ENCODE data around the gene HGFAC.

HGFAC gene

DNA sequence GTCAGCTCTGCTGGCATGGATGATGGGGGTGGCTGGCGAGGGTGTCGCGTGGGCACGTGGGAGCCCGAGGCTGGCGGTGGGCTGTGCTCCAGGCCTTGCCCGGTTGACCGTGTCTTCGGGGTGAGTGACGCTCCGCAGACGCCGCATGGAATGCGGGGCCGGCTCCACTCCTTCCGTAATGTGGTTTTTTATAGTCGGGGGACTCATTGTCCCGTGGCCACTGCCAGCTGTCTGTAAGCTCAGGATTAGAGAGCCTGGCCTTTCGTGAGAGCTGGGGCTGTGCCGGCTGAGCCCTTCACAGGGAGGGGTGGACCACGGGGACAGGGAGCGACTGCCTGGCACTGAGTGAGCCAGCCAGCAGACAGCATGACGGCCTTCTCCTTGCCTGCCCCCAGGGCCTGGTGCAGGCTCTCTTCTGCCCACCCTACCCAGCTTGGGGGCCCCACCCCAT, 41.7 kb downstream of the HGFAC start:
- TF ChIP-seq, protein P1, sequence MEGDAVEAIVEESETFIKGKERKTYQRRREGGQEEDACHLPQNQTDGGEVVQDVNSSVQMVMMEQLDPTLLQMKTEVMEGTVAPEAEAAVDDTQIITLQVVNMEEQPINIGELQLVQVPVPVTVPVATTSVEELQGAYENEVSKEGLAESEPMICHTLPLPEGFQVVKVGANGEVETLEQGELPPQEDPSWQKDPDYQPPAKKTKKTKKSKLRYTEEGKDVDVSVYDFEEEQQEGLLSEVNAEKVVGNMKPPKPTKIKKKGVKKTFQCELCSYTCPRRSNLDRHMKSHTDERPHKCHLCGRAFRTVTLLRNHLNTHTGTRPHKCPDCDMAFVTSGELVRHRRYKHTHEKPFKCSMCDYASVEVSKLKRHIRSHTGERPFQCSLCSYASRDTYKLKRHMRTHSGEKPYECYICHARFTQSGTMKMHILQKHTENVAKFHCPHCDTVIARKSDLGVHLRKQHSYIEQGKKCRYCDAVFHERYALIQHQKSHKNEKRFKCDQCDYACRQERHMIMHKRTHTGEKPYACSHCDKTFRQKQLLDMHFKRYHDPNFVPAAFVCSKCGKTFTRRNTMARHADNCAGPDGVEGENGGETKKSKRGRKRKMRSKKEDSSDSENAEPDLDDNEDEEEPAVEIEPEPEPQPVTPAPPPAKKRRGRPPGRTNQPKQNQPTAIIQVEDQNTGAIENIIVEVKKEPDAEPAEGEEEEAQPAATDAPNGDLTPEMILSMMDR (IDR thresholded peaks at IDR 0.05): no peak
- H3K4me1 ChIP-seq (ENCODE audit: control insufficient read depth in 1 of 2, insufficient read depth in 1 of 2, low read depth in 1 of 2, low read length in 1 of 2): no peaks in the 10 kb centered on the region
- peaks cover 82% of the 10 kb centered on the region for H3K27me3 ChIP-seq
- no peaks in the 10 kb centered on the region for H3K36me3 ChIP-seq
- H3K4me3 ChIP-seq (ENCODE audit: low read depth in 1 of 2, low read length in 1 of 2): no peak overlapping the region
- no peaks in the 10 kb centered on the region for H3K9me3 ChIP-seq
- no peak overlapping the region for H3K27ac ChIP-seq

DNA sequence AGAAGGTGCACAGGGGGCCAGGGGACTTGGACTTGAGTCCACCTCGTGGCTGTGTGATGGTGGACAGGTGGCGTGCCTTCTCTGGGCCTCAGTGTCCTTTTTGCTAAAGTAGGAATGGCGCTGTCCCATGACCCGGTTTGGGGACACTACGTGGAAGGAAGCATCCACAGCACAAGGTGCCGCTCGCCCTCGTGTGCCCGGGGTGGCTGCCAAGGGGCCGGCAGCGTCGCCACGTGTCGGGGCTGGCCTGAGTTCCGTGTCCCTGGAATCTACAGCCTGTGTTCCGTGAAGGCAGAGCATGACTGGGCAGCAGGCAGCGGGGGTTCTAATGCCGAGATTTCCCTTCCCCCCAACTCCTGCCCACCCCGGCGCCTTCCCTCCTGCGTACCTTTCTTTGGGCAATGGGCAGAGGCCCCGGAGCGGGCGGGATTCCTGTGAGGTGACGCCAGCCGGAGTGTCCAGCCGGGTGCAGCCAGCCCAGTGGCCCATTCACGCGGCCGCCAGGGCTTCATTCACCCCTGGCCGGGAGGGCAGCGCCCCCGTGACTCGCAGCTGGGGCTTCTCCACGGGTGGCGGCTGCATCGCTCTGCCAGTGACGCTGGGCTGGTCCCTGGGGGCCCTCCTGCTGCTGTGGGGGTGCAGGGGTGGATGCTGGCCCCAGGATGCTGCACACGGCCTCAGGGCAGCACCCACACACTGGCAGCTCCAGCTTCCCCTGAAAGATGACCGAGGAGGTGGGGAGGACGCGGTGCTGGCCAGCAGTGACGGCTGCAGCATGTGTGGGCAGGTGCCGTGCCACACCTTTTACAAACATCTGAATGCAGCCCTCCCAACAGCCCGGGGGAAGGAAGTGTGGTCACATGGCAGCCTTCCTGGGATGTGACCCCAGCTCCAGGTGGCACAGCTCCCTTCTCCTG, 42.5 kb downstream of the HGFAC start:
- Histone ChIP-seq H3K27me3 (peaks cover 90% of the 10 kb centered on the region), H3K4me3 (ENCODE audit: low read depth in 1 of 2, low read length in 1 of 2) (no peak overlapping the region), H3K4me1 (ENCODE audit: control insufficient read depth in 1 of 2, insufficient read depth in 1 of 2, low read depth in 1 of 2, low read length in 1 of 2) (no peaks in the 10 kb centered on the region), H3K9me3 (no peaks in the 10 kb centered on the region), H3K27ac (no peak overlapping the region), H3K36me3 (no peaks in the 10 kb centered on the region)
- TF ChIP-seq, protein P1 (IDR thresholded peaks at IDR 0.05): no peak

DNA sequence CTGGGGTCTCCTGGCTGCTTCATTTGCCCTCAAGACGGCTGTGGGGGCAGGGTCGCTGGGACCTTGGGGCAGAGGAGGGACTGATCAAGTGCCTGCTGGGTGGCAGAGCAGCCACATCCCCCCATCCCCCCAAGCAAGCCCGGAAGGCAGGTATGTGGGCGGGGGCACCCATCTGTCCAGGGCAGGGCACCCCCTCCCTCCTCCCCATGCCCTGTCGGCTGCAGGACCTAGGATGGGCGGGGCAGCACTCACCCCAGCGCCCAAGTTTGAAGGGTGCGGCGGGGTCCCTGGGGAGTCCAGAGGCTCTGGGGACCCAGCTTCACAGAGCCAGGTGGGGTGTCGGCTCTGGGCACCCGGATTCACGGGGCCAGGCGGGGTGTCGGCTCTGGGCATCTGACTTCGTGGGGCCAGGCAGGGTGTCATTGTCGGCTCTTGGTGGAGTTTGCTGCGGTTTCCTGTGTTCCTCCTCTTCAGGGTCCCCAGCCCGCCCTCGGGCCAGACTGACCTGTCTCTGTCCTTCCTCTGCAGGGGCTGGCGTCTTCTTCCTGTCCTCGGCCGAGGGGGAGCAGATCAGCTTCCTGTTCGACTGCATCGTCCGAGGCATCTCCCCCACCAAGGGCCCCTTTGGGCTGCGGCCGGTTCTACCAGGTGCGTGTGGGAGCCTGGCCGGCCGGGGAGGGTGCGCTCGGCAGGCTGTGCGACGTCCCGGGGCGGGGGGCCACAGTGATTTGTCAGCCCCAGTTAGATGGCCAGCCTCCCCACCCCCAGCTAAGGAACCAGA, 43.4 kb downstream of the HGFAC start:
- H3K36me3 ChIP-seq: no peaks in the 10 kb centered on the region
- peaks cover 99% of the 10 kb centered on the region for H3K27me3 ChIP-seq
- no peak overlapping the region for H3K27ac ChIP-seq
- no peaks in the 10 kb centered on the region for H3K9me3 ChIP-seq
- H3K4me3 ChIP-seq (ENCODE audit: low read depth in 1 of 2, low read length in 1 of 2): no peak overlapping the region
- TF ChIP-seq, protein P1 (IDR thresholded peaks at IDR 0.05): no peak
- no peaks in the 10 kb centered on the region for H3K4me1 ChIP-seq (ENCODE audit: control insufficient read depth in 1 of 2, insufficient read depth in 1 of 2, low read depth in 1 of 2, low read length in 1 of 2)

DNA sequence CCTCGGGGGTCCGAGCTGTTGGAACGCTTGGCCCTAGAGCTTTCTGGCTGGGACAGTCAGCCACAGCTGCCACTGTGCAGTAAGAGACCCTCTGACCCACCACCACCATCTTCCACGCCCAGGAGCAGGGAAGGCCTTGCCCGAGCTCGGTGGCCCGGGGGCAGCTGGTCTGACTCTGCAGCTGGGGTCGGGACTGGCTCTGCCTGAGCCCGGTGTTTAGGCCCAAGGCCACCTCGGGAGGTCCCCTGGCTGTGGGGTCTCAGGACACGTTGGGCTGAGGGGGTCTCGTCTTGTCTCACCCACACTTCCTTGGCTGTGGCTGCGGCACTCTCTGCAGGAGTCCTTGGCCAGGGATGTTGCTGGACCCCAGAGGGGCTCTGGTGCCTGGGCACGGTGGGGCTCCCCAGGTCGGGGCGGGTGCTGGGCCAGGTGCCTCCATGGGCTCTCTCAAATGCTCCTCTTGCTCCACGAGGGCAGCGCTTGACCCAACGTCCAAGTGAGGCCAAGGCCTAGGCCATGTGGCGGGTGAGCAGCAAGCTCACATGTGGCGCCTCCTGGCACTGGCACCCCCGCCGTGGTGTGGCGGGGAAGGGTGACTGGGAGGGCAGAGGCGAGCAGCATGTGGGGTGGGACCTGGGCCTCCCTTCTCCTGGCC, 44.2 kb downstream of the HGFAC start:
- TF ChIP-seq, protein P1 (IDR thresholded peaks at IDR 0.05): no peak
- no peaks in the 10 kb centered on the region for H3K36me3 ChIP-seq
- H3K27ac ChIP-seq: no peak overlapping the region
- peaks cover 94% of the 10 kb centered on the region for H3K27me3 ChIP-seq
- no peaks in the 10 kb centered on the region for H3K9me3 ChIP-seq
- no peaks in the 10 kb centered on the region for H3K4me1 ChIP-seq (ENCODE audit: control insufficient read depth in 1 of 2, insufficient read depth in 1 of 2, low read depth in 1 of 2, low read length in 1 of 2)
- no peak overlapping the region for H3K4me3 ChIP-seq (ENCODE audit: low read depth in 1 of 2, low read length in 1 of 2)

Measured in neutrophil (primary cell).